Immature natural killer cell (primary cell): ENCODE measurements around the gene ASB5. TPM values are rescaled to one million over a fixed set of nuclear protein-coding genes. Genes with fewer than 3 reads are reported as not detected.
A peak's percentile ranks its signal among the peaks of the same experiment; 100 is the strongest.
"Not testable (repeated sequence)": the region's sequence is repeated elsewhere in the genome, so short reads cannot be mapped to it uniquely, and the experiment has no call there.

ENCODE experiments used
- DNase-seq, 3 donors: peaks; one replicate each; pipeline ENCODE4 v3.0.0; 2022; ENCODE audit warnings: mixed read lengths in 1 of 3
- H3K27ac Mint-ChIP-seq, 6 donors: one replicate each; pipeline ENCODE4 v1.8.0; 2020; ENCODE audit warnings: mixed read lengths in 6 of 6, mild to moderate bottlenecking in 5 of 6, inconsistent platforms in 4 of 6, moderate library complexity in 3 of 6
- H3K27me3 Mint-ChIP-seq, 3 donors: one replicate each; pipeline ENCODE4 v1.8.0; 2020 to 2021; ENCODE audit warnings: low read depth in 3 of 3, mild to moderate bottlenecking in 3 of 3, mixed read lengths in 3 of 3, moderate library complexity in 3 of 3, inconsistent platforms in 1 of 3
- H3K36me3 Mint-ChIP-seq, 3 donors: one replicate each; pipeline ENCODE4 v1.8.0; 2020; ENCODE audit warnings: mixed read lengths in 3 of 3, inconsistent platforms in 2 of 3, mild to moderate bottlenecking in 2 of 3
- H3K4me1 Mint-ChIP-seq, 2 donors: one replicate each; pipeline ENCODE4 v1.8.0; 2020; ENCODE audit warnings: inconsistent platforms in 2 of 2, mild to moderate bottlenecking in 2 of 2, mixed read lengths in 2 of 2, moderate library complexity in 1 of 2
- H3K4me3 Mint-ChIP-seq, 5 donors: one replicate each; pipeline ENCODE4 v1.8.0; 2020; ENCODE audit warnings: mild to moderate bottlenecking in 5 of 5, mixed read lengths in 5 of 5, inconsistent platforms in 3 of 5, moderate library complexity in 3 of 5
- H3K9me3 Mint-ChIP-seq, 6 donors: one replicate each; pipeline ENCODE4 v1.8.0; 2020; ENCODE audit warnings: mild to moderate bottlenecking in 6 of 6, mixed read lengths in 6 of 6, inconsistent platforms in 4 of 6, moderate library complexity in 3 of 6
- polyA plus RNA-seq, 3 donors: library from polyadenylated mRNA; unstranded; fragments of 300-500 nt; fragmentation: Illumina TruSeq; gene quantifications; one replicate each; pipeline ENCODE4 v1.2.3, GENCODE V29; 2021

The ASB5 gene
- polyA plus RNA-seq, 3 donors from 2014 or later = not detected

DNA sequence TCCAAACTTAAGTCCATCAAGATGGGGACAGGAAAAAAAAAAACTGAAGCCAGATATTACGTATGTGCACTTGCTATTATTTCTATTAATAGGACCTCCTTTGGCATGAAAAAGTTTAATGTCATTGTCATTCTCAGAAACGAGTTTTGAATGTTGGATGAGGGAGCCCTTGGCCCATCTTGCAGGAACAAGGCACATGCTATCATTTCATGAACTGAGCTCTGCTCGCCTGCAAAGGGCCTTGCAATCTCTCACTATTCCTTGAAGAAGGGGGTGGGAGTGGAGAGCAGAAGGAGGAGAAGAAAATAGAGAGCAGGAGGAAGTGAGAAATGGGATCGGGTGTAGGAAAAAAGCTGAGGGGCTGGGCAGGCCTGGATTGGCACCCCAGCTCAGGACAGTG is 39.4 kb downstream of the ASB5 start:
- Mint-ChIP-seq H3K4me1 (no peaks in the 10 kb centered on the region), H3K36me3 (no peaks in the 10 kb centered on the region), H3K27ac (no peak overlapping the region), H3K9me3 (no peaks in the 10 kb centered on the region), H3K27me3 (peaks cover 0 to 15% (median 3%) of the 10 kb centered on the region in 3 donors), H3K4me3 (no peak overlapping the region)
- DNase-seq = no peak

DNA sequence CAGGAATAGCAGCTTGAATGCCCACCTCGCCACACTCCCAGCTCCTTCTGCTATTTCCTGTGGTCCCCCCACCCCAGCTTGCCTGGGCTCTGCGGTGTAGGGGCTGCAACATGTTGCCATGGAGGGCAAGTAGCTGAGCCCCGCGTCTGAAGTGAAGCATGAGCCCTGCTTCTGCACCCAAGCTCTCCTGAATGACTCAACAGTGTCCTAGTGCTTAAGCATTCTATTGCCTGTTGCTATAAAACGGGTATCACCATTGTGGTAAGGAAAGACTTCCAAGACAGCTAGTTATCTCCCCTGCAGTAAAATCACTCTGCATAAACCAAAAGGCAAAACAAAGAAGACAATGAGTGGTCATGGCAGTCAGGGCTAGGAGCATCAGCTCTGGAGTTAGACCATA is 42.3 kb downstream of the ASB5 start:
- no peak overlapping the region for H3K4me3 Mint-ChIP-seq
- H3K27me3 Mint-ChIP-seq = peaks cover 0 to 8% (median 2%) of the 10 kb centered on the region in 3 donors
- H3K36me3 Mint-ChIP-seq = no peaks in the 10 kb centered on the region
- DNase-seq = no peak
- no peaks in the 10 kb centered on the region for H3K9me3 Mint-ChIP-seq
- no peaks in the 10 kb centered on the region for H3K4me1 Mint-ChIP-seq
- no peak overlapping the region for H3K27ac Mint-ChIP-seq

DNA sequence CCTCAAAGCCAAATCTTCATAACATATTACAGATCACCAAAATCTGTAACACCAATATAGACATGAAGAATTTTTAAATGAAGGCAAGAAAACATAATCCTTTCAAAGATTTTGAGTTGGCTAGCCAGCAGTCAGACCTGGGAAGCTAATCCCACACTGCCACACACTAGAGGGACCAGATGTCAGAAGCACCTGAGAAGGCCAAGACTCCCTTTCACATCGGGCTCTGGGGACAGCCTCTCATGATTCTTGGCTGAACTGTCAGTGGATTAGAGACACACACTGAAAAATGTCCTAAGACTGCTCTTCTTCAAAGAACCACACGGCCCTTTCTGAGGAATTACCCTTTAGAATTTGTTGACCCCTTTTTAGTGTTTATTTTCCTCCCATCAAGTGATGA is 45.5 kb downstream of the ASB5 start:
- Mint-ChIP-seq H3K36me3 (no peaks in the 10 kb centered on the region), H3K9me3 (no peaks in the 10 kb centered on the region), H3K4me1 (no peaks in the 10 kb centered on the region), H3K27me3 (peaks cover 0 to 2% (median 2%) of the 10 kb centered on the region in 3 donors), H3K4me3 (no peak overlapping the region), H3K27ac (no peak overlapping the region)
- no peak for DNase-seq

DNA sequence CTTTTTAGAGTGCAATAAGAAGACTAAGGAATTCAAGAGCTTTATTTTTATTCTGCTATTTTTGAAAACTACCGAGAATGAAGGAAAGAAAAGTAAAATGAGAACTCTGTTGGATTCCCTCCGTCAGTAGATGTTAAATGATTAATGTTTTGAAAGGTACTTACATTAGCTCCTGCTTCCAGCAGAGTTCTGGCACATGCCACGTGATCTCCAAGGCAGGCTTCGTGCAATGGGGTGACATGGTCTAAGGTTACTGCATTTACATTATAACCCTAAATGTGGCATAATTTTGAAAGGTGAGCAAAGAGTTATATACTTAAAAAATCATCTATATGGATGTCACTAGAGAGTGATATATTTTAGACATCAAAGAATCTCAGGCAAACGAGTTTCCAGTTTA is 46.9 kb downstream of the ASB5 start:
- Mint-ChIP-seq H3K9me3 (no peaks in the 10 kb centered on the region), H3K36me3 (no peaks in the 10 kb centered on the region), H3K27ac (no peak overlapping the region), H3K27me3 (peaks cover 0 to 2% (median 0%) of the 10 kb centered on the region in 3 donors), H3K4me3 (no peak overlapping the region), H3K4me1 (no peaks in the 10 kb centered on the region)
- DNase-seq = no peak

DNA sequence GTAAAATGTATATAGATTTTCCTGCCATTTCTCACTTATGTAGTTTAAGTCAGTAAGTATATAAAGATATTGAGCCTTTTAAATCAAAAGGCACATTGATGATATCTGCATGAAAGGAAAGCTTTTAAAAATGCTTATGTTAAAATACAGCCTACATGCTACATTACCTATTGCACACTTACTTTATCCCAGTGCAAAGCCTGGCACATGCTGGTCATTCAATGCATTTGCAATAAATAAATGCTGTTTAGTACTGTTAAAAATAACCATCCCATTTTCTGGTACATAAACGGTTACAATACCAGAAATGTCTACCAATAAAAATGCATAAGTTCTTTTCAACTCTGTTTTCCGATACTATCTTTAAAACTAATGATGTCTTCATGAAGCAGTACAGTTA is 51.5 kb downstream of the ASB5 start:
- DNase-seq = no peak
- H3K27me3 Mint-ChIP-seq = peaks cover 0 to 3% (median 0%) of the 10 kb centered on the region in 3 donors
- H3K4me1 Mint-ChIP-seq = no peaks in the 10 kb centered on the region
- H3K36me3 Mint-ChIP-seq = no peaks in the 10 kb centered on the region
- no peak overlapping the region for H3K4me3 Mint-ChIP-seq
- no peak overlapping the region for H3K27ac Mint-ChIP-seq
- H3K9me3 Mint-ChIP-seq = no peaks in the 10 kb centered on the region

DNA sequence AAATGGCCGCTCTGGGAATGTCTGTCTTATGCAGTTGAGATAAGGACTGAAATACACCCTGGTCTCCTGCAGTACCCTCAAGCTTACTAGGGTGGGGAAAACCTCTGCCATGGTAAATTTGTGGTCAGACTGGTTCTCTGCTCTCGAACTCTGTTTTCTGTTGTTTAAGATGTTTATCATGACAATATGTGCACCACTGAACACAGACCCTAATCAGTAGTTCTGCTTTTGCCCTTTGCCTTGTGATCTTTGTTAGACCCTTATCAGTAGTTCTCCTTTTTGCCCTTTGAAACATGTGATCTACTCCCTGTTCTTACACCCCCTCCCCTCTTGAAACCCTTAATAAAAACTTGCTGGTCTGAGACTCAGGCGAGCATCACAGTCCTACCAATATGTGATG is 56.7 kb downstream of the ASB5 start:
- not testable (repeated sequence) for H3K27ac Mint-ChIP-seq, H3K27me3 Mint-ChIP-seq, H3K4me3 Mint-ChIP-seq, H3K36me3 Mint-ChIP-seq, H3K9me3 Mint-ChIP-seq, DNase-seq, H3K4me1 Mint-ChIP-seq

DNA sequence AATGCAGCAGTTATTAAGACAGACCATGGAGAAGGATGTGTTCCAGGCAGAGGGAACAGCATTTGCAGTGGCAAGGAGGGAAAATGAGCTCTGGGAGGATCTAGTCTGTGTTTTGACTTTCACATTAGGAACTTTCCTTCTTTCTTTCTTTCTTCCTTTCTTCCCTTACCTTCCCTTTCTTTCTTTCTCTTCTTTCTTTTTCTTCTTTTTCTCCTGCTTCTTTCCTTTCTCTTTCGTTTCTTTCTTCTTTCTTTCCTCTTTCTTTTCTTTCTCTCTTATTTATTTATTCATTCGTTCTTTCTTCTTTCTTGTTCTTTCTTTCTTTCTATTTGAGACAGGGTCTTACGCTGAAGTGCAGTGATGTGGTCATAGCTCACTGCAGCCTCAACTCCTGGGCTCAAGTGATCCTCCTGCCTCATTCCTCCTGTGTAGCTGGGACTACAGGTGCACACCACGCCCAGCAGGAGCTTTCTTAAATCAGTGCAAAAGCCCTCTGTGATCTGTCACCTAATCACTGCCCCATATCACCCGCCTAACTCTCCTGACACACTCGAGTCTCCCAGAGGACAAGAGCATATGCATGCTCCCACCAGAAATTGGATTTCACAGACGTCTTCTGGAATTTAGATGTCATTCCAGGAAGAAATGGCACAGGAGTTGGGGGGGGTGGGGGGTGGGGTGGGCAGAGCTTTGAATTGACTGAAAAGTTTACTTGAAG is 58.3 kb downstream of the ASB5 start:
- Mint-ChIP-seq H3K36me3 (no peaks in the 10 kb centered on the region), H3K4me3 (no peak overlapping the region), H3K27me3 (peaks cover 2 to 10% (median 4%) of the 10 kb centered on the region in 3 donors), H3K4me1 (no peaks in the 10 kb centered on the region), H3K9me3 (peaks cover 0 to 3% (median 0%) of the 10 kb centered on the region in 6 donors), H3K27ac (no peak overlapping the region)
- no peak for DNase-seq

DNA sequence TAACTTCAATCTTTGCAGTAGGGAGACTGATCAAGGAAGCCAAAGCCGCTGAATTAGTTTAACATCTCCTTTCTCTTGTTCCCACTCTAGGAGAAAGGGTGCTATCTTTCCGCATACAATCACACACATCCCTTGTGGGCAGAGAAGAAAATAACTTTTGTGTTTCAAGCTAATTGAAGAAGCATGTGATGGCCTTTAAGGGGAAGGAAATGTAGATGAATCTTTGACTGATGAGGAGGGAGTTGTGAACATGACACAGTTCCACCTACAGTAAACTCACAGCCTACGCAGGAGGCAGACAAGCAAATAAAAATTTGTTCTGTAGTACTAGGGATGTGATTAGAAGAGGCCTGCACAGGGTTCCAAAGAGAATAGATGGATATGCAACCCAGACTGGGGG is 58.9 kb downstream of the ASB5 start:
- Mint-ChIP-seq H3K4me3 (no peak overlapping the region), H3K36me3 (no peaks in the 10 kb centered on the region), H3K27me3 (peaks cover 2 to 13% (median 4%) of the 10 kb centered on the region in 3 donors), H3K4me1 (no peaks in the 10 kb centered on the region), H3K27ac (no peak overlapping the region), H3K9me3 (peaks cover 0 to 3% (median 0%) of the 10 kb centered on the region in 6 donors)
- no peak for DNase-seq

DNA sequence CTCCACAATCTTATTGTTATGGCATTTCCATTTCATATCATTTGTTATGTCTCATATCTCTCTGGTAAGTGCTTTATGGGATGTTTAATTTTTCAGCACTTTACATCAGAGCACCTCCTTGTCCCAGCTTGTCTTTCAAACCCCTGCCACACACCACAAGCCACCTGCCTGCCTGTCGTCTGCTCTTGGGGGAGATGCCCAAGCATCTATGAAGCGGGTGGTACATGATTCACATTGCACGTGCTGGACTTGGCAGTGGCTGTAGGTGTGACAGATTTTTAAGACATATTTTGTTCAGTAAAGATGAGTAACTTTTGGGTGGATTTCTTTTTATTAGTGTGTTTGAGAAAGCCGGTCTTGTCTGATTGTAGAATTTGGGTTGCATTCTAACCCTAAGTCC is 59.5 kb downstream of the ASB5 start:
- H3K4me3 Mint-ChIP-seq = no peak overlapping the region
- DNase-seq = no peak
- no peaks in the 10 kb centered on the region for H3K4me1 Mint-ChIP-seq
- peaks cover 2 to 14% (median 4%) of the 10 kb centered on the region in 3 donors for H3K27me3 Mint-ChIP-seq
- no peak overlapping the region for H3K27ac Mint-ChIP-seq
- H3K9me3 Mint-ChIP-seq = peaks cover 0 to 3% (median 0%) of the 10 kb centered on the region in 6 donors
- H3K36me3 Mint-ChIP-seq = no peaks in the 10 kb centered on the region

DNA sequence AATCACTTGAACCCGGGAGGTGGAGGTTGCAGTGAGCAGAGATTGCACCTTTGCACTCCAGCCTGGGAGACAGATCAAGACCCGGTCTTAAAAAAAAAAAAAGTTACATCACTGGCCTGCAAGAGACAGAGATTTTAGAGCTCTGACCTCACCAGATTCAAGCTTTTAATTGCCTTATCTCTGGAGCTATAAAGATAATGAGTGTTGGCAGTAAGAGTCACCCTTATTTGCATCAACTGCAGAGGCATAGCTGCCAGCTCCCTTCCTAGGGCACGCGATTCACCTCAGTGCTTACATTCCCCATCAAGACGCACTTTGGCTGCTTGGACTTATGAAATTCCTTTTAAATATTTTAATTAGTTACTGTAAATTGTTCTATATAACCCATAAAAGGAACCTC is 61.2 kb downstream of the ASB5 start:
- no peak overlapping the region for H3K27ac Mint-ChIP-seq
- H3K4me1 Mint-ChIP-seq = no peaks in the 10 kb centered on the region
- H3K36me3 Mint-ChIP-seq = no peaks in the 10 kb centered on the region
- peaks cover 2 to 20% (median 4%) of the 10 kb centered on the region in 3 donors for H3K27me3 Mint-ChIP-seq
- no peak overlapping the region for H3K4me3 Mint-ChIP-seq
- H3K9me3 Mint-ChIP-seq = peaks cover 0 to 3% (median 0%) of the 10 kb centered on the region in 6 donors
- DNase-seq = no peak

DNA sequence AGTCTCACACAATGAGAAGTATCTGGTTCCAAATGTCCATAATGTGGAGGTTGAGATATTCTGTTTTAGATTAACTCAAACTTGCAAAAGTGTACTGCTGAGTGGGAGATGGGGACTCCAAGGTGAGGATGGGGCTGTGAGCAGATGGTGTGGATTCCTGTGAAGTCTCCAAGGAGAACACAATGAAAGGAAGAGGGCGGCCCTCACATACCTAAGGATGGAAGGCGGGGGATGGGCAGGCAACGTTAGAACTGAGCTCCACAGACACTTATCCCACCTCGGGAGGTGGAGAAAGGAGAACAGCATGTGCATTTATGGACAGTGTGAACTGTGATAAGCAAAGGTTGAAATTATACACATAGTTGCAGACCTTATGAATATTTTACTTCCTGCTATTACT is 63.7 kb downstream of the ASB5 start:
- no peak overlapping the region for H3K4me3 Mint-ChIP-seq
- no peak for DNase-seq
- no peaks in the 10 kb centered on the region for H3K4me1 Mint-ChIP-seq
- no peak overlapping the region for H3K27ac Mint-ChIP-seq
- peaks cover 0 to 20% (median 0%) of the 10 kb centered on the region in 3 donors for H3K27me3 Mint-ChIP-seq
- H3K36me3 Mint-ChIP-seq = no peaks in the 10 kb centered on the region
- no peaks in the 10 kb centered on the region for H3K9me3 Mint-ChIP-seq

DNA sequence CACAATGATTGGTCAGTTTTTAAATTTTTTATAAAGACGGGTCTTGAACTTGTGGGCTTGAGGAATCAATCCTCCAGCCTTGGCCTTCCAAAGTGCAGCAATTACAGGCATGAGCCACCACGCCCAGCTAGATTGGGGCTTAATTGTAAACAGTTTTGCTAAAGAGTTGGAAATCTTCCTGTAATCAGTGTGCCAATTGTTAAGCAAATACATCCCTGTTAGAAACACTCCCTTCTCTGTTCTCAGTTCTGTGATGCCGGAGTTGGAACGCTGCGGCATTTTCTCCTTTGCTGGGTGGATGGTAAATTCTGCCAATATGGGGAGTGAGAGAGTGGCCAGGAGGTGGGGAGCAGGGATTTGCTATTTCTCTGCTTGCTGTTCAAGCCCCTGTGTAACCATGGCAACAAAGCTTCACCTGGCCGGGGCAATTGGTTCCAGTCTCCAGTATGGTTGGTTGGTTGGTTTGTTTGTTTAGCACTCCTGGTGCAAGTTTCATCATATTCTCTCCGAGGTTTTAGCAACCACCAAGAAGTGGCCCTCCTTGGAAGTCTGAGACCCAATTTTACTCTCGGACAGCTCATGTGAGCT is 70.6 kb downstream of the ASB5 start:
- Mint-ChIP-seq H3K27me3 (peaks cover 5 to 18% (median 16%) of the 10 kb centered on the region in 3 donors), H3K9me3 (peaks cover 0 to 4% (median 0%) of the 10 kb centered on the region in 6 donors), H3K36me3 (no peaks in the 10 kb centered on the region), H3K27ac (no peak overlapping the region), H3K4me3 (no peak overlapping the region), H3K4me1 (peaks cover 10 to 11% of the 10 kb centered on the region in 2 donors)
- no peak for DNase-seq

DNA sequence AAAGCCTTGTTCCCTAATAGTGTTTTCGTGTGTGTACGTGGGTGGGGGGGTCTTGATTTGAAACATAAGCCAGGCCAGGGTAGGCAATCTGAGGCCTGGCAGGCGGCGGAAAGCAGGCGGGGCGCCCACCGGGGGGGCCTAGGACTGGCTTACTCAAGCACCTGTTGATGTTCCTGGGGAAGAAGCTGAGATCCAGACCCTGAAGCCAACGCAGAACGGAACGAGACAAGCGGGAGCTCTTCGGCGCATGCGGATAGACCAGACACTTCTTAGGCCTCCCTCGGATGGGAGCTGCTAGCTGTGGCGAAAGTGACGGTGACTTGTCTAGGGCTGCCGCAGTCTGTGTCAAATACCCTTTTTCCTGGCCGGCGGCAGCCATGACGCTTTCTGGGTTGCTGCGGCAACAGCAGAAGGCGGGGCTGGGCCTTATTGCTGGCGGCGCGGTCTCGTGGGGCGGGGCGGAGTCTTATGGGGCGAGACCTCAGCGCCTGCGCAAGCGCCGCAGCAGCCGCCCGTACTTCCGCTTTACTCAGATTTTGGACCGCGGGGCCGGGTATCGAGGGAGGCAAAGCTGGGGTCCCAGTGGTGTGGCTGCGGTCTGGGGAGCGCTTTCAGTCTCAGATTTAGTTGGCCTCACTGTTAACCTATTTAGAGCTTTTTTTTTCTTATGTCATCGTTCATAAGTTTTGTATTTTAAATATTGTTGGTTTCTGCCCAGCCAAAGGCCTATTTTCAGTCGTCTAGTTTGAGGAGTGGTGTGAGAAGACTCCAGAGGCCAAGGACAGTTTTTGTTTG is 73.6 kb downstream of the ASB5 start, which contains the start of gene SPATA4:
SPATA4 (minus strand) TSS at position 402 of the 795 bp plus-strand sequence; CDS start at position 379, 23 bp downstream.
- Mint-ChIP-seq H3K9me3 (peaks cover 0 to 4% (median 0%) of the 10 kb centered on the region in 6 donors), H3K27me3 (peaks cover 5 to 16% (median 11%) of the 10 kb centered on the region in 3 donors), H3K27ac (peak within 1 kb of the TSS; percentile 84 to 91 (median 88)), H3K4me3 (peak within 1 kb of the TSS; percentile 81 to 95 (median 86)), H3K36me3 (no peaks in the 10 kb centered on the region), H3K4me1 (peaks cover 10 to 11% of the 10 kb centered on the region in 2 donors)
- peak; percentile 90 to 91 (median 91) for DNase-seq

DNA sequence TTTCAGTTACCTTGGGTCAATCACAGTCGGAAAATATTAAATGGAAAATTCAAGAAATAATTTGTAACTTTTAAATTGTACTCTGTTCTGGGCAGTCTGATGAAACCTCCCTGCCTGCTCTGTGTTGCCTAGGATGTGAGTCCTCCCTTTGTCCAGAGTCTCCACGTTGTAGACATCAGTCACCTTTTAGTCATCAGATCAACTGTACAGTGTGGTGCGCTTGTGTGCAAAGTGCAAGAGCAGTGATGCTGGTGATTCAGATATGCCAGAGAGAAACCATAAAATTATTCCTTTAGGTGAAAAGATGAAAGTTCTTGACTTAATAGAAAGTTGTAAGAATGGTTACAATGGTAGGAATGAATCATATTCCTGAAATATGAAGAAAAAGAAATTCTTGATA is 75.1 kb downstream of the ASB5 start:
- Mint-ChIP-seq H3K27ac (no peak overlapping the region), H3K4me1 (peaks cover 10 to 11% of the 10 kb centered on the region in 2 donors), H3K36me3 (no peaks in the 10 kb centered on the region), H3K9me3 (peaks cover 0 to 2% (median 0%) of the 10 kb centered on the region in 6 donors), H3K4me3 (peak overlapping the region in 1 of 5 donors; percentile 27), H3K27me3 (peaks cover 5 to 17% (median 16%) of the 10 kb centered on the region in 3 donors)
- no peak for DNase-seq
